Left ventricle myocardium inferior (tissue), 1 donor: ENCODE measurements around the gene COL6A6. TPM values are rescaled to one million over a fixed set of nuclear protein-coding genes. Genes with fewer than 3 reads are reported as not detected.

Experiments
- DNase-seq: peaks from one replicate; pipeline ENCODE4 v3.0.0-alpha.2; 2020
- H3K27ac ChIP-seq: fragments of 200-600 bp; replicated peaks from 2 replicates; pipeline ENCODE4 v1.8.0; 2021
- H3K27me3 ChIP-seq: fragments of 200-600 bp; 2 replicates; pipeline ENCODE4 v1.8.0; 2021; ENCODE audit warnings: low read depth
- H3K36me3 ChIP-seq: fragments of 200-600 bp; 2 replicates; pipeline ENCODE4 v1.8.0; 2021
- H3K4me1 ChIP-seq: fragments of 200-600 bp; 2 replicates; pipeline ENCODE4 v1.8.0; 2021
- H3K4me3 ChIP-seq: fragments of 200-600 bp; 2 replicates; pipeline ENCODE4 v1.8.0; 2021; ENCODE audit warnings: mild to moderate bottlenecking, moderate library complexity
- H3K9me3 ChIP-seq: fragments of 200-600 bp; replicated peaks from 2 replicates; pipeline ENCODE4 v1.8.0; 2021
- intact Hi-C: fragments of 100-400 bp; cut with micrococcal nuclease; formaldehyde crosslinking; loops from one replicate; pipeline ENCODE4 v1.11.0; 2022
- total RNA-seq: library from RNA; stranded (reverse); fragmentation: NEBNext Ultra II Directional; extraction: Animal tissue kit (Norgen Biotek cat#: 25700); gene quantifications from one replicate; pipeline ENCODE4 v1.2.1, GENCODE V29; 2021
- TF ChIP-seq, protein P1 (sequence below): fragments of 200-600 bp; IDR thresholded peaks from 2 replicates; pipeline ENCODE4 v1.8.0; 2021; ENCODE audit warnings: antibody characterized with exemption, mild to moderate bottlenecking, borderline replicate concordance
- donor health status: DM: no; HTN: yes; CAD: no; lungs with severe emphysema.

Gene COL6A6
- total RNA-seq, 1 donor from 2014 or later = 2.1 TPM

DNA sequence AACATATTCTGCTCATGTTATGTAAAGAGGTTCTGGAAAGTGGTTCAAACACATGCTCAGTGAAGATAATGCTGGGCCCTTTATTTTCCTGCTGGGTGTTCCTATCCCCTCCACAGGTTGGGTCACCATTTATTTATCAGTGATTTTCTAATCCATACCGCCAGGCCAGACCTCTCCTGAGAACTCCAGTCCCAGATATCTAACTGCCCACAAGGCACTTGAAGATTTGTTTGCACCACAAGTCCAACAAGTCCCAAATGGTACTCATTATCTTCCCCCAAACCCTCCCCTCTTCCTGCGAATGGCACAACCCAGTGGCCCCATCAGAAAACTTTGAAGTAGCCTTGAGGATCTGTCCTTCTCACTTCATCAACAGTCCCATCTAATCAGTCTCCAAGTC, 5.4 kb downstream of the COL6A6 start:
- peaks cover 54% of the 10 kb centered on the region for H3K27me3 ChIP-seq
- H3K27ac ChIP-seq = no peak overlapping the region
- H3K4me1 ChIP-seq = no peaks in the 10 kb centered on the region
- intact Hi-C loops = no loop called here
- no peaks in the 10 kb centered on the region for H3K36me3 ChIP-seq
- H3K4me3 ChIP-seq = no peak overlapping the region
- no peaks in the 10 kb centered on the region for H3K9me3 ChIP-seq
- DNase-seq = no peak
- TF ChIP-seq, protein P1, sequence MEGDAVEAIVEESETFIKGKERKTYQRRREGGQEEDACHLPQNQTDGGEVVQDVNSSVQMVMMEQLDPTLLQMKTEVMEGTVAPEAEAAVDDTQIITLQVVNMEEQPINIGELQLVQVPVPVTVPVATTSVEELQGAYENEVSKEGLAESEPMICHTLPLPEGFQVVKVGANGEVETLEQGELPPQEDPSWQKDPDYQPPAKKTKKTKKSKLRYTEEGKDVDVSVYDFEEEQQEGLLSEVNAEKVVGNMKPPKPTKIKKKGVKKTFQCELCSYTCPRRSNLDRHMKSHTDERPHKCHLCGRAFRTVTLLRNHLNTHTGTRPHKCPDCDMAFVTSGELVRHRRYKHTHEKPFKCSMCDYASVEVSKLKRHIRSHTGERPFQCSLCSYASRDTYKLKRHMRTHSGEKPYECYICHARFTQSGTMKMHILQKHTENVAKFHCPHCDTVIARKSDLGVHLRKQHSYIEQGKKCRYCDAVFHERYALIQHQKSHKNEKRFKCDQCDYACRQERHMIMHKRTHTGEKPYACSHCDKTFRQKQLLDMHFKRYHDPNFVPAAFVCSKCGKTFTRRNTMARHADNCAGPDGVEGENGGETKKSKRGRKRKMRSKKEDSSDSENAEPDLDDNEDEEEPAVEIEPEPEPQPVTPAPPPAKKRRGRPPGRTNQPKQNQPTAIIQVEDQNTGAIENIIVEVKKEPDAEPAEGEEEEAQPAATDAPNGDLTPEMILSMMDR = no peak

DNA sequence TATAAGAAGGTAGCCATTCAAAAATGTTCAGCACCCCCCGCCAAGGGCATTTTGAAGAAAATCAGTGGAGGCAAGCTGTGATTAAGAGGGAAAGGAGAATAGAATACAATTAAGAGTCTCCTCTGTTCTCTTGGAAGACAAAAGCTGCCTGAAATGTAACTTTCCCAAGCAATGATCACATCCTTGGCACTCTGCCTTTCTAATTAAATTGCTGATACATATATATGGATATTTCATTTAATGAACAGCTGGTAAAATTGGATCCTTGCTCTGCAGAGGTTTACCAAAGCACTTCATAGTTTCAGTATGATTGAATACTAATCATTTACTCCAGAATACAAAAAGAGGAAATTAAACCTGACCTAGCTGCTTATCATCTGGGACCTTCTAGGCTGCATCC, 10.4 kb downstream of the COL6A6 start:
- Histone ChIP-seq H3K4me3 (no peak overlapping the region), H3K9me3 (no peaks in the 10 kb centered on the region), H3K27me3 (peaks cover 24% of the 10 kb centered on the region), H3K36me3 (no peaks in the 10 kb centered on the region), H3K4me1 (no peaks in the 10 kb centered on the region), H3K27ac (no peak overlapping the region)
- intact Hi-C loops = no loop called here
- no peak for DNase-seq
- TF ChIP-seq, protein P1 = no peak

DNA sequence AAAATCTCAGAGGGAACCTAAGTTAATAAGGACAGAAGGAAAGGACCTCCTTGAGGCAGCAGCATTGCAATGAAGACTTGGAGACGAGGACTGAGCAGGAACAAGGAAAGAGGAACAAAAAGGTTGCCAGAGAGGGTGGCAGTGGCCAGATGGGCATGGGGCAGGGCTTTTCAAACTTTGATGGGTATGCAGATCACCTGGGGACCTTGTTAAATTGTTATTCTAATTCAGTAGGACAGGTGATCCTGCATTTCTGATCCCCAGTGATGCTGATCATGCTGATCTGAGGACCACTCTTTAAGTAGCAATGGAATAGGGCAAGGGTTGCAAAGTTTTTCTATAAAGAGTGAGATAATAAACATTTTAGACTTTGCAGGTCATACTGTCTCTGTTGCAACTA, 11.1 kb downstream of the COL6A6 start:
- Histone ChIP-seq H3K36me3 (no peaks in the 10 kb centered on the region), H3K4me1 (no peaks in the 10 kb centered on the region), H3K9me3 (no peaks in the 10 kb centered on the region), H3K27me3 (peaks cover 17% of the 10 kb centered on the region), H3K4me3 (no peak overlapping the region), H3K27ac (no peak overlapping the region)
- no peak for DNase-seq
- intact Hi-C loops = no loop called here
- TF ChIP-seq, protein P1 = no peak

DNA sequence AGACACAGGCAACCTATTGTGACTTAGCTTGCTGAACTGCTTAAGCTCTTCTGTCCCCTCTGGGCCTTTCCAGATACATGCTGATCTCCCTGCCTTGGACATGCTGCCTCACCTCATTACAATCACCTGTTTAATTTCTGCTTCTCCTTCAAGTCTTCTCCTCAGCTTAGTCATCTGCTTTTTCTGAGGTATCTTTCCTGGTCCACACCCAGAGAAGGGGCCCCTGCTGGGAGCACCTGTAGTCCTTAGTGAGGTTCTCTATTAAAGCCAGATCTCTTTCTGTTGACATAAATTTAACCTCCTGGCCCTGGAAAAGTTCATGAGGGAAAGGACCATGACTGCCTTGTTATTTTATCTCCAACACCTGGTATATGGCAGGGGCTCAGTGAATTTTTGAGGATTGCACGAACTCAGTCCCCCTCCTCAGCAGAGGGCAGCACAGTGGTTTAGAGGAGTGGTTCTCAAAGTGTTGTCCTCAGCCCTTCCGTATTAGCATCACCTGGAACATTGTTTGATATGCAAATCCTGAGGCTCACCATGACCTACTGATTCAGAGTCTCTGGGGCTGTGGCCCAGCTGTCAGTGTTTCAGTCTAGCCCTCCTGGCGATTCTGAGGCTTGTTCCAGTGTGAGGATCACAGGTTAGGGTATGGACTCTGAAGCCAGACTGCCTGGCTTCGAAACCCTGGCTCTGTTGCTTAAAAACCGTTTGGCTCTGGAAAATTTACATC, 12.7 kb downstream of the COL6A6 start:
- peaks cover 10% of the 10 kb centered on the region for H3K27me3 ChIP-seq
- no peak overlapping the region for H3K27ac ChIP-seq
- intact Hi-C loops = no loop called here
- TF ChIP-seq, protein P1 = no peak
- peaks cover 4% of the 10 kb centered on the region for H3K9me3 ChIP-seq
- H3K36me3 ChIP-seq = no peaks in the 10 kb centered on the region
- H3K4me1 ChIP-seq = no peaks in the 10 kb centered on the region
- no peak for DNase-seq
- no peak overlapping the region for H3K4me3 ChIP-seq

DNA sequence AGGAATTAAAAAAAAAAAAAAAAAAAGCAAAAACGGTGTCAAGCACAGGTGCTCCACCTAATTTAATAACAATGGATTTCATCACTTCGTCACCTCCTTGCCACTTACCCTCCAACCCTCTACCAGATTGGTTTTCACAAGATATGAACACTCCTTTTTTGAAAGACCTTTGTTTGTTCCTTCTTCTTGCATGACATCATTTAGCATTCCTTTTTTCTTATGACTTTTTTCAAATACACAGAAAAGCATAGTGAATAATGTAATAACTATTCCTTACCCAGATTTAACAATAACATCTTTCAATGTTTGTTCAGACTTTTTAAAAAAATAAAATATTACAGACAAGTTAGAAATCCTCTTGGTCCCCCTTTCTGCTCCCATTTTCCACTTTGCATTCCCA, 16.3 kb downstream of the COL6A6 start:
- Histone ChIP-seq H3K4me3 (no peak overlapping the region), H3K4me1 (peaks cover 3% of the 10 kb centered on the region), H3K36me3 (no peaks in the 10 kb centered on the region), H3K27me3 (peaks cover 13% of the 10 kb centered on the region), H3K27ac (no peak overlapping the region), H3K9me3 (peaks cover 4% of the 10 kb centered on the region)
- intact Hi-C loops = no loop called here
- TF ChIP-seq, protein P1 = no peak
- DNase-seq = no peak
